ENCODE results near the gene ARHGAP26. TPM values are rescaled to one million over a fixed set of nuclear protein-coding genes. Genes with fewer than 3 reads are reported as not detected.

ARHGAP26 gene
- total and polyA plus RNA-seq, 2 donors (not counting 3 experiments of a cell fraction or from before 2014, with no cell fraction given) = 3.1 to 16.2 TPM

GRCh38 chr5:143141652-143142051 is 371.5 kb downstream of the ARHGAP26 start:
- intact Hi-C loops (cut with micrococcal nuclease) (no loop called here), dilution Hi-C loops (cut with MboI; ENCODE audit: extremely low pct_ligation_motif_present, low sequenced_read_pairs) (no loop called here)
- Histone ChIP-seq H4K20me1 (replicated peaks; ENCODE audit: control insufficient read depth, extremely low read depth, insufficient read depth, low read length) (no peaks in the 10 kb centered on the region), H3K27me3 (ENCODE audit: control insufficient read depth in 2 of 2, insufficient read depth in 2 of 2, low read length in 2 of 2) (no peaks in the 10 kb centered on the region), H3K79me2 (ENCODE audit: control insufficient read depth, insufficient read depth, low read length) (no peaks in the 10 kb centered on the region), H3K4me3 (replicated peaks in 1 of 3; ENCODE audit: insufficient read depth in 1 of 3, low read depth in 1 of 3, low read length in 3 of 3) (no peak overlapping the region), H3K9ac (replicated peaks; ENCODE audit: extremely low read depth, insufficient read depth, low read length) (no peak overlapping the region), H2AFZ (ENCODE audit: low read depth, low read length) (no peak overlapping the region), H3K9me3 (replicated peaks; ENCODE audit: control insufficient read depth, insufficient read depth, low read length) (no peaks in the 10 kb centered on the region), H3K9me1 (replicated peaks; ENCODE audit: control insufficient read depth, extremely low read depth, insufficient read depth, low read length) (no peaks in the 10 kb centered on the region), H3K27ac (ENCODE audit: insufficient read depth, low read depth, low read length) (no peak overlapping the region), H3K4me1 (ENCODE audit: control insufficient read depth, extremely low read depth, insufficient read depth, low read length) (no peaks in the 10 kb centered on the region), H3K36me3 (ENCODE audit: control insufficient read depth in 2 of 2, extremely low read depth in 1 of 2, insufficient read depth in 2 of 2, low read length in 2 of 2) (no peaks in the 10 kb centered on the region), H3K4me2 (ENCODE audit: insufficient read depth, low read length) (no peak overlapping the region)
- DNase-seq (ENCODE audit: low read depth, low spot score) (no peak), FAIRE-seq (no peak)
- no TSS peak for BruUV-seq (replicated peaks)
- ChIA-PET POLR2A (no interaction called here), CTCF (no interaction called here)
- TF ChIP-seq POLR2A (IDR thresholded peaks at IDR 0.05; ENCODE audit: low read depth, low read length) = no peak
- TF ChIP-seq FOS (IDR thresholded peaks at IDR 0.05; ENCODE audit: borderline replicate concordance, insufficient read depth, low read length) = no peak
- TF ChIP-seq JUN (IDR thresholded peaks at IDR 0.05; ENCODE audit: borderline replicate concordance, insufficient read depth, insufficient read length, low read depth) = no peak
- no peak for TF ChIP-seq EZH2 (IDR thresholded peaks at IDR 0.05; ENCODE audit: borderline replicate concordance, low read depth, low read length, severe bottlenecking)
- TF ChIP-seq CTCF (IDR thresholded peaks at IDR 0.05; ENCODE audit: extremely low read depth in 1 of 2, insufficient read depth in 1 of 2, low read depth in 1 of 2, low read length in 2 of 2) = no peak
- no peak for TF ChIP-seq MYC (IDR thresholded peaks at IDR 0.05; ENCODE audit: low read depth, low read length)
- TF ChIP-seq, protein P1, sequence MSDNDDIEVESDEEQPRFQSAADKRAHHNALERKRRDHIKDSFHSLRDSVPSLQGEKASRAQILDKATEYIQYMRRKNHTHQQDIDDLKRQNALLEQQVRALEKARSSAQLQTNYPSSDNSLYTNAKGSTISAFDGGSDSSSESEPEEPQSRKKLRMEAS (IDR thresholded peaks at IDR 0.05; ENCODE audit: insufficient read depth, insufficient read length) = no peak
